Nephron progenitor cell (in vitro differentiated cells): ENCODE results near the gene NOL6.
"Not testable (repeated sequence)": the region's sequence is repeated elsewhere in the genome, so short reads cannot be mapped to it uniquely, and the experiment has no call there.

Experiments
- DNase-seq: peaks from one replicate; pipeline ENCODE4 v3.0.0; 2021
- H3K27ac Mint-ChIP-seq: 2 replicates; pipeline ENCODE4 v1.8.0; 2021; ENCODE audit warnings: mild to moderate bottlenecking, moderate library complexity, mixed read lengths
- H3K27me3 Mint-ChIP-seq: 2 replicates; pipeline ENCODE4 v1.8.0; 2021; ENCODE audit warnings: mild to moderate bottlenecking, low read depth, mixed read lengths; ENCODE audit not compliant: poor library complexity
- H3K36me3 Mint-ChIP-seq: 2 replicates; pipeline ENCODE4 v1.8.0; 2021; ENCODE audit warnings: low read depth, mixed read lengths
- H3K4me1 Mint-ChIP-seq: 2 replicates; pipeline ENCODE4 v1.8.0; 2021; ENCODE audit warnings: mixed read lengths
- H3K4me3 Mint-ChIP-seq: 2 replicates; pipeline ENCODE4 v1.8.0; 2021; ENCODE audit warnings: mild to moderate bottlenecking, moderate library complexity, mixed read lengths
- H3K9me3 Mint-ChIP-seq: 2 replicates; pipeline ENCODE4 v1.8.0; 2021; ENCODE audit warnings: mild to moderate bottlenecking, moderate library complexity, mixed read lengths
- TF ChIP-seq, protein P1 (sequence below): fragments of 200-600 bp; sonication (generic); IDR thresholded peaks from 2 replicates; pipeline ENCODE4 v1.5.0; 2021; ENCODE audit warnings: antibody characterized with exemption

The NOL6 gene

DNA sequence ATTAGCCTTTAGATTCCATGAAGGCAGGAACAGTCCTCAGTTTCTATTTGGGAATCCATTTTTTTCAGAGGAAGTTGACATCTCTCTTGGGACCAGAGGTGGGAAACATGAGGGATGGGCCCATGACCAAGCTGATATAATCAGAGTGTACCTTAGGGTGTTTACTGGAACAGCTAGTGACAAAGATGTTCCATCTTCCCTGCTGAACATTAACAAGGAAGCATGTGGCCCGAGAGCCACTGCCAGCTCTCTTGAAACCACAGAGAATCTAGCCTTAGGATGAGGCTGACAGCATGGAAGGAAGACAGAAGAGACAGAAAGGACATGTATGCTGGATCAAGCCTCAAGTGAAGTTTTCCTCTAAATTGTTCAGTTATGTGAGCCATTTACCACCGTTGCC lies 42.3 kb downstream of the NOL6 start:
- TF ChIP-seq, protein P1, sequence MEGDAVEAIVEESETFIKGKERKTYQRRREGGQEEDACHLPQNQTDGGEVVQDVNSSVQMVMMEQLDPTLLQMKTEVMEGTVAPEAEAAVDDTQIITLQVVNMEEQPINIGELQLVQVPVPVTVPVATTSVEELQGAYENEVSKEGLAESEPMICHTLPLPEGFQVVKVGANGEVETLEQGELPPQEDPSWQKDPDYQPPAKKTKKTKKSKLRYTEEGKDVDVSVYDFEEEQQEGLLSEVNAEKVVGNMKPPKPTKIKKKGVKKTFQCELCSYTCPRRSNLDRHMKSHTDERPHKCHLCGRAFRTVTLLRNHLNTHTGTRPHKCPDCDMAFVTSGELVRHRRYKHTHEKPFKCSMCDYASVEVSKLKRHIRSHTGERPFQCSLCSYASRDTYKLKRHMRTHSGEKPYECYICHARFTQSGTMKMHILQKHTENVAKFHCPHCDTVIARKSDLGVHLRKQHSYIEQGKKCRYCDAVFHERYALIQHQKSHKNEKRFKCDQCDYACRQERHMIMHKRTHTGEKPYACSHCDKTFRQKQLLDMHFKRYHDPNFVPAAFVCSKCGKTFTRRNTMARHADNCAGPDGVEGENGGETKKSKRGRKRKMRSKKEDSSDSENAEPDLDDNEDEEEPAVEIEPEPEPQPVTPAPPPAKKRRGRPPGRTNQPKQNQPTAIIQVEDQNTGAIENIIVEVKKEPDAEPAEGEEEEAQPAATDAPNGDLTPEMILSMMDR = no peak
- H3K27ac Mint-ChIP-seq = no peak overlapping the region
- H3K9me3 Mint-ChIP-seq = no peaks in the 10 kb centered on the region
- no peak for DNase-seq
- no peak overlapping the region for H3K4me3 Mint-ChIP-seq
- H3K4me1 Mint-ChIP-seq = peaks cover 30% of the 10 kb centered on the region
- H3K27me3 Mint-ChIP-seq = peaks cover 9% of the 10 kb centered on the region
- H3K36me3 Mint-ChIP-seq = no peaks in the 10 kb centered on the region

DNA sequence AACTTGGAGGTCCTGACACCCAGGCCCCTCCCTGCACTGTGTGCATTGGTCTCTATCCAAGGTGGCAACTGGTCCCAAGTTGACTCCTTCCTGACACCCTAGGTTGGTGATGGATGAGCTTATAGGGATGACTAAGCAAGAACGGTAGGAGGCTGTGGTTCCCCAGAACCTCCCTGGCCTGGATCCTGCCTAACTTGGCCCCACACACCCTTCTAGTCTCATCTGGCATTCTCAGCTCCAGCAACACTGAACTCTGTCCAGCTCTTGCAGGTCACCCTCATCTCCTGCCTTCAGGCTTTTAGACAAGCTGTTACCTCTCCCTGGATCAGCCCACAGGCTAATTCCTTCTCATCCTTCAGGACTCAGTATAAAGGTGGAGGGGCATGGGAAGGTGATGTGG lies 42.8 kb downstream of the NOL6 start:
- H3K9me3 Mint-ChIP-seq = no peaks in the 10 kb centered on the region
- TF ChIP-seq, protein P1 = no peak
- no peak overlapping the region for H3K4me3 Mint-ChIP-seq
- peaks cover 26% of the 10 kb centered on the region for H3K4me1 Mint-ChIP-seq
- H3K27ac Mint-ChIP-seq = no peak overlapping the region
- H3K27me3 Mint-ChIP-seq = peaks cover 9% of the 10 kb centered on the region
- DNase-seq = no peak
- no peaks in the 10 kb centered on the region for H3K36me3 Mint-ChIP-seq

DNA sequence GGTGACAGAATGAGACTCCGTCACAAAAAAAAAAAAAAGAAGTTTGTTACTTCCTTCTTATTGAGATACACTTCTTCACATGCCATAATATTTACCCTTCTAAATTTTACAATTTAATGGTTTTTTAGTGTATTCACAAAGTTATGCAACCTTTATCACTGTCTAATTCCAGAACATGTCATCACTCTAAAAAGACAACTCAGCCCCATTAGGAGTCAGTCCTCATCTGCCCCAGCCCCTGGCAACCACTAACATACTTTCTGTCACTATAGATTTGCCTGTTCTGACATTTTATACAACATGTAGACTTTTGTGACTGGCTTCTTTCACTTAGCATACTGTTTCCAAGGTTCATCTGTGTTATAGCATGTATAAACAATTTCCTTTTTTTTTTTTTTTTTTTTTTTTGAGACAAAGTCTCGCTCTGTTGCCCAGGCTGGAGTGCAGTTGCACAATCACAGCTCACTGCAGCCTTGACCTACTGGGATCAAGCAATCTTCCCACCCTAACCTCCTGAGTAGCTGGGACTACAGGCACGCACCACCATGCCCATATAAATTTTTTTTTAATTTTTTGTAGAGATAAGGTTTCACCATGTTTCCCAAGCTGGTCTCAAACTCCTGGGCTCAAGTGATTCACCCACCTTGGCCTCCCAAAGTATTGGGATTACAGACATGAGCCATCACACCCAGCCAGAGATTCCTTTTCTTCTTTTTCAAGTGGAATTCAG lies 44.3 kb downstream of the NOL6 start:
- TF ChIP-seq, protein P1 = no peak
- Mint-ChIP-seq H3K27ac (no peak overlapping the region), H3K36me3 (no peaks in the 10 kb centered on the region), H3K9me3 (peaks cover 6% of the 10 kb centered on the region), H3K4me3 (no peak overlapping the region), H3K27me3 (peaks cover 9% of the 10 kb centered on the region), H3K4me1 (peaks cover 17% of the 10 kb centered on the region)
- no peak for DNase-seq

DNA sequence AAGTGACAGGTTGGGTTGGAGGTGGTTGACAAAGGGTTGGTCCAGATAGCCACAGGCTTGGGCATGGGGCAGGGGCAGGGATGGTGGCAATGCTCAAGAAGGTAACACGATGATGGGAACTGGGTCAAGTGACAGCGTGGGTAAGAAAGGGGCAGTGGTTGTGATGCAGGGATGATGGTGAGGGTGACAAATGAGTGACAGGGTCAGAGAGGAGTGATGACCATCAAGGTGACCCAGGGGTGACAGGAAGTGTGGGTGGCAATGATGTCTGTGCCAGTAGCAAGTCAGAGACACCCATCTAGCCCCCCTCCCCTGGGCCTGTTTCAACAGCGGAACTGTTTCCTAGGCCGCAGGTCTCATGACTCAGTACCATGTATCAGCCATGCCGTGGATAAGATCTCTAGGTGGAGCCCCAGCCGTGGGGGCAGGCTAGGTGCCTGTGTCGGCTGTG lies 46.9 kb downstream of the NOL6 start:
- H3K9me3 Mint-ChIP-seq = peaks cover 11% of the 10 kb centered on the region
- peaks cover 9% of the 10 kb centered on the region for H3K27me3 Mint-ChIP-seq
- H3K4me3 Mint-ChIP-seq = no peak overlapping the region
- TF ChIP-seq, protein P1 = no peak
- H3K36me3 Mint-ChIP-seq = no peaks in the 10 kb centered on the region
- H3K27ac Mint-ChIP-seq = no peak overlapping the region
- DNase-seq = no peak
- H3K4me1 Mint-ChIP-seq = peaks cover 12% of the 10 kb centered on the region

DNA sequence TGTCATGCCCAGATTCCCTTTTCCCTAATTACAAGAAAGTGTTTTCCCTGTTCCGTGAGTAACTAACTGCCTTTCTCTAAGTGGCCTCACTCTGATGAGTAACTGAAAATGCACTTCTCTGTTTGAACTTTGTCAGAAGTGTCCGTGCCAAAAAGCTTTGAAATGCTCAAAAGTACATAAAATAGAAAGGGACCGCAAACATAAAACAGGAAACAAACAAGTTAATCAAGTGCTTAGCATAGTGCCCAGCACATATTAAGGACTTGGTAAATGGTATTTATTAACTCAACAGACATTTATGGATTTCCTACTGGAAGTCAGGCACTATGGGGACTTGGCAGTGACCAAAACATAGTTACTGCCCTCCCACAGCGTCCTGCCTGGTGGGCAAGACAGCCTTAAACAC lies 48.6 kb downstream of the NOL6 start:
- no peaks in the 10 kb centered on the region for H3K36me3 Mint-ChIP-seq
- peaks cover 11% of the 10 kb centered on the region for H3K9me3 Mint-ChIP-seq
- H3K27me3 Mint-ChIP-seq = peaks cover 14% of the 10 kb centered on the region
- H3K4me1 Mint-ChIP-seq = no peaks in the 10 kb centered on the region
- TF ChIP-seq, protein P1 = no peak
- no peak for DNase-seq
- H3K4me3 Mint-ChIP-seq = no peak overlapping the region
- no peak overlapping the region for H3K27ac Mint-ChIP-seq

DNA sequence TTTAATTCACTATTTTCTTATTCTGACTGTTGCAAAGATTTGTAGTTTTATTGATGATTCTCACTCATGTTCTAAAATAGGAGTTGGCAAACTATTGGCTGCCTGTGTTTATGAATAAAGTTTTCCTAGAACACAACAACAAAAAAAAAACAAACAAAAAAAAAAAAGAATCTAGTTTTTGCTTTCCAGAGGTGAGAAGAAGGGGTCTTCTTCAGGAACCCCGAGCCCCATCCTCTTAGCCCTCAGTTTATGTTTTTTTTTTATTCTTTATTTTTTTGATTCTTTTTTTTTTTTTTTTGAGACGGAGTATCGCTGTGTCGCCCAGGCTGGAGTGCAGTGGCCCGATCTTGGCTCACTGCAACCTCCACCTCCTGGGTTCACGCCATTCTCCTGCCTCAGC lies 49.2 kb downstream of the NOL6 start:
- DNase-seq, H3K4me1 Mint-ChIP-seq, H3K36me3 Mint-ChIP-seq, H3K4me3 Mint-ChIP-seq, H3K27ac Mint-ChIP-seq: not testable (repeated sequence)
- Mint-ChIP-seq H3K9me3 (peaks cover 11% of the 10 kb centered on the region), H3K27me3 (peaks cover 18% of the 10 kb centered on the region)

DNA sequence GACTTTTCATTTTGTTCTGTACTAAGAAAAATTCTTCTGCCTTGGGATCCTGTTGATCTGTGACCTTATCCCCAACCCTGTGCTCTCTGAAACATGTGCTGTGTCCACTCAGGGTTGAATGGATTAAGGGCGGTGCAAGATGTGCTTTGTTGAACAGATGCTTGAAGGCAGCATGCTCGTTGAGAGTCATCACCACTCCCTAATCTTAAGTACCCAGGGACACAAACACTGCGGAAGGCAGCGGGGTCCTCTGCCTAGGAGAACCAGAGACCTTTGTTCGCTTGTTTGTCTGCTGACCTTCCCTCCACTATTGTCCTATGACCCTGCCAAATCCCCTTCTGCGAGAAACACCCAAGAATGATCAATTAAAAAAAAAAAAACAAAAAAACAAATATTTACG lies 49.7 kb downstream of the NOL6 start:
- H3K36me3 Mint-ChIP-seq, H3K27ac Mint-ChIP-seq, H3K4me1 Mint-ChIP-seq, DNase-seq, H3K4me3 Mint-ChIP-seq: not testable (repeated sequence)
- peaks cover 18% of the 10 kb centered on the region for H3K27me3 Mint-ChIP-seq
- H3K9me3 Mint-ChIP-seq = peaks cover 11% of the 10 kb centered on the region
